ENCODE results near the gene NSUN7.
"Not testable (repeated sequence)": the region's sequence is repeated elsewhere in the genome, so short reads cannot be mapped to it uniquely, and the experiment has no call there.

NSUN7 gene

GRCh38 chr4:40710484-40711254 is 39.1 kb upstream of the NSUN7 start:
- Histone ChIP-seq H3K27me3 (ENCODE audit: low read depth, low read length) (peaks cover 8% of the 10 kb centered on the region; the same call in 1 of the 2 replicates), H3K4me3 (ENCODE audit: low read length) (no peak overlapping the region), H4K20me1 (ENCODE audit: insufficient read depth, low read length) (no peaks in the 10 kb centered on the region), H3K79me2 (ENCODE audit: low read length) (no peaks in the 10 kb centered on the region), H3K9ac (ENCODE audit: low read length) (no peak overlapping the region), H3K4me1 (ENCODE audit: low read length) (peaks cover 4% of the 10 kb centered on the region; the same call in 1 of the 2 replicates), H3K4me2 (ENCODE audit: low read length) (no peak overlapping the region), H3K36me3 (replicated peaks; ENCODE audit: low read depth, low read length) (no peaks in the 10 kb centered on the region), H2AFZ (ENCODE audit: low read depth, low read length) (no peak overlapping the region), H3K9me3 (ENCODE audit: insufficient read depth, low read length) (no peaks in the 10 kb centered on the region), H3K27ac (ENCODE audit: low read length) (no peak overlapping the region)
- no peak for TF ChIP-seq CTCF (IDR thresholded peaks at IDR 0.05; ENCODE audit: low read depth, low read length)

GRCh38 chr4:40713001-40713400 is 36.8 kb upstream of the NSUN7 start:
- not testable (repeated sequence) for H3K9ac ChIP-seq (ENCODE audit: low read length); H3K27me3 ChIP-seq (ENCODE audit: low read depth, low read length); H2AFZ ChIP-seq (ENCODE audit: low read depth, low read length); H4K20me1 ChIP-seq (ENCODE audit: insufficient read depth, low read length); H3K4me3 ChIP-seq (ENCODE audit: low read length); H3K79me2 ChIP-seq (ENCODE audit: low read length); H3K36me3 ChIP-seq (replicated peaks; ENCODE audit: low read depth, low read length); H3K9me3 ChIP-seq (ENCODE audit: insufficient read depth, low read length); H3K4me1 ChIP-seq (ENCODE audit: low read length); H3K4me2 ChIP-seq (ENCODE audit: low read length); H3K27ac ChIP-seq (ENCODE audit: low read length)

- no peak for TF ChIP-seq CTCF (IDR thresholded peaks at IDR 0.05; ENCODE audit: low read depth, low read length)
- TF ChIP-seq EZH2phosphoT487 (IDR thresholded peaks at IDR 0.05; ENCODE audit: low read depth) = no peak
- Histone ChIP-seq H3K27ac (ENCODE audit: low read length) (no peak overlapping the region), H3K4me2 (ENCODE audit: low read length) (no peak overlapping the region), H3K36me3 (replicated peaks; ENCODE audit: low read depth, low read length) (no peaks in the 10 kb centered on the region), H3K4me1 (ENCODE audit: low read length) (peaks cover 9% of the 10 kb centered on the region; the same call in 1 of the 2 replicates), H3K27me3 (ENCODE audit: low read depth, low read length) (peaks cover 12% of the 10 kb centered on the region; the same call in 1 of the 2 replicates), H3K9ac (ENCODE audit: low read length) (no peak overlapping the region), H3K9me3 (ENCODE audit: insufficient read depth, low read length) (no peaks in the 10 kb centered on the region), H2AFZ (ENCODE audit: low read depth, low read length) (no peak overlapping the region), H4K20me1 (ENCODE audit: insufficient read depth, low read length) (no peaks in the 10 kb centered on the region), H3K79me2 (ENCODE audit: low read length) (no peaks in the 10 kb centered on the region), H3K4me3 (ENCODE audit: low read length) (no peak overlapping the region)
These were observed 36.0 kb upstream of the NSUN7 start for GRCh38 chr4:40713798-40714197.

- Histone ChIP-seq H3K4me2 (ENCODE audit: low read length) (no peak overlapping the region), H3K4me1 (ENCODE audit: low read length) (peaks cover 36% of the 10 kb centered on the region), H3K27ac (ENCODE audit: low read length) (no peak overlapping the region), H3K4me3 (ENCODE audit: low read length) (no peak overlapping the region), H3K9me3 (ENCODE audit: insufficient read depth, low read length) (no peaks in the 10 kb centered on the region), H4K20me1 (ENCODE audit: insufficient read depth, low read length) (no peaks in the 10 kb centered on the region), H3K9ac (ENCODE audit: low read length) (no peak overlapping the region), H2AFZ (ENCODE audit: low read depth, low read length) (no peak overlapping the region), H3K36me3 (replicated peaks; ENCODE audit: low read depth, low read length) (no peaks in the 10 kb centered on the region), H3K27me3 (ENCODE audit: low read depth, low read length) (peaks cover 24% of the 10 kb centered on the region), H3K79me2 (ENCODE audit: low read length) (no peaks in the 10 kb centered on the region)
- TF ChIP-seq CTCF (IDR thresholded peaks at IDR 0.05; ENCODE audit: low read depth, low read length) = no peak
- no peak for TF ChIP-seq EZH2phosphoT487 (IDR thresholded peaks at IDR 0.05; ENCODE audit: low read depth)
These were observed 31.2 kb upstream of the NSUN7 start for GRCh38 chr4:40718586-40718985.

Data from OCI-LY3 (cell line).